ENCODE measurements around the gene KDM4C.

Gene KDM4C

DNA sequence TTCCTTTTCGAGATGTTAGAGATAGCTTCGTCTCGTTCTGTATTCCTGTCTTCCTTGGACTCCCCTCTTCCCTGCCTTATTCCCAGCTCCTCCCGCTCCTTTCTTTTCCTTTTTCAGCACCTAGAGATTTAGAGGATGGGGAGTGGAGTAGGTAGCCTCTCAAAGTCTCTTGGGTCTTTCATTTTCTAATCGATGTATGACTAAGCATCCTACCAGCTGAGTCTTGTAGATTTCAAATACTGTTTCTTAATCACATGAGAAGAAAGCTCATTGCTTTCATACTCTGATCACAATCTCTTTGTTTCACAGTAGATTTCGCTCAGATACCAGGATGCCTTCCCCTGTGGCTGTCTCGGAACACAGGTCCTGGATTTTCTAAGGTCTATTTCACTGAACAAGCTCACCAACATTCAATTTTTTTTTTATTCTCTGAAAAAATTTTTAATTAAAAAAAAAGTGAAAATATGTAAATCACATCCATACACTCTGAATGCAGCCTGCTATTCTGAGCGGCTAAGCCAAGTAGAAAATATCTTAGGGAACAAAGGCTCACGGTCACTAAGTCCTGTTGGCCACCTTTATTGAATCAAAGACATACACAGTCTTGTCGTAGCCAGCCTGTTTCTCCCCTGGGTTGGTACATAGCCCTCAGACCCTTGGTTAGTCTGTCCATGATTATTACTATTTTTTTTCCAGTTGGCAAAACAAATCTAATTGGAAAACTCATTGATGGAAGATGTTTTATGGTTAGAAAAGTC lies 413.8 kb downstream of the KDM4C start:
- POLR2A ChIA-PET (ENCODE audit: low non-redundant PET) = no interaction called here

DNA sequence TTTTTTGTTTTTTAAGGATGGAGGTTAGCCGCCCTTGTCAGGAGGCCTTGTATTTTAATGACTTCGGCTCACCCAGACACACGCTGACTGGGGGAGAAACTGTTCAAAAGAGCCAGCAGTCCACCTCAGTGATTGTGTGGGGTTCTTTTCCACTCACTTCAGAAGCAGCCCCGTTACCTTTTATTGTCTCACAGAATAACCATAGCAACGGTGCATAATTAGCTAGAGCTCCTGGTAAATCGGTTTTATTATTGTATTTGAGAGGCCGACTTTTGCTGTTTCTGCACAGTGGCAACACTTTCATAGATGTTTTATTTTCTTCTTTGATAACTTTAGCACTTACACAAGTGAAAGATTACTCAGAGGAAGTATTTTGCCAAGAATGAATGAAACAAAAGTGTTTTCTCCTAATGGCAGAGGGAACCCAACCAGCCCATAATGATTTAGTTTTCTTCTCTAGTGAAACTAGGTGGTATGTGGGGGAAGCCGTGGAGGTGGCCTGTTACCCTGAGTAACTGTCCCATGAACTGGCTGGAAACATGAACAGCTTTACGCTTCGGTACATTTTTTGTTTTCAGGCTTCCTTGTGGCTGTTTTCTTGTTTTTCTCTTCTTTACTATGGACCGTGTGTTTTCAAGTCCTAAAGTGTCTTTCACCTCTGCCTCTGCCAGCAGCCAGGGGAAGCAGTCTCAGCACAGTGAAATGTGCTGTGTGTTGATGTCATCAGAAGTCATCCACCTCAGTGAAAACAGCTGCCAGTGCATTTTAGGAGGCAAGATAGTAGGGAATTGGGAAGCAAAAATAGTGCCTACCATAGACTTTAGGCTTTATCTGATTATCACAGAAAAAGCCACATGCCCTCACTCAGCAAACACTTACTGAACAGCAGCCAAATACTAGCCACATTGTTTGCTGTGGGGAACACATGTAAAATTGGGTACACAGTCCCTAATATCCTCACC lies 414.7 kb downstream of the KDM4C start:
- ChIA-PET POLR2A (ENCODE audit: low non-redundant PET) (no interaction called here), CTCF (no interaction called here)
- DNase-seq (ENCODE audit: low spot score) = no peak
- no peak overlapping the region for H3K27ac ChIP-seq
- TF ChIP-seq, protein P1, sequence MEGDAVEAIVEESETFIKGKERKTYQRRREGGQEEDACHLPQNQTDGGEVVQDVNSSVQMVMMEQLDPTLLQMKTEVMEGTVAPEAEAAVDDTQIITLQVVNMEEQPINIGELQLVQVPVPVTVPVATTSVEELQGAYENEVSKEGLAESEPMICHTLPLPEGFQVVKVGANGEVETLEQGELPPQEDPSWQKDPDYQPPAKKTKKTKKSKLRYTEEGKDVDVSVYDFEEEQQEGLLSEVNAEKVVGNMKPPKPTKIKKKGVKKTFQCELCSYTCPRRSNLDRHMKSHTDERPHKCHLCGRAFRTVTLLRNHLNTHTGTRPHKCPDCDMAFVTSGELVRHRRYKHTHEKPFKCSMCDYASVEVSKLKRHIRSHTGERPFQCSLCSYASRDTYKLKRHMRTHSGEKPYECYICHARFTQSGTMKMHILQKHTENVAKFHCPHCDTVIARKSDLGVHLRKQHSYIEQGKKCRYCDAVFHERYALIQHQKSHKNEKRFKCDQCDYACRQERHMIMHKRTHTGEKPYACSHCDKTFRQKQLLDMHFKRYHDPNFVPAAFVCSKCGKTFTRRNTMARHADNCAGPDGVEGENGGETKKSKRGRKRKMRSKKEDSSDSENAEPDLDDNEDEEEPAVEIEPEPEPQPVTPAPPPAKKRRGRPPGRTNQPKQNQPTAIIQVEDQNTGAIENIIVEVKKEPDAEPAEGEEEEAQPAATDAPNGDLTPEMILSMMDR (conservative IDR thresholded peaks at IDR 0.05; ENCODE audit: low read depth) = no peak

More for the DNA sequence above, 413.8 kb downstream of the KDM4C start:
- no peak overlapping the region for H3K27ac ChIP-seq
- no peak for DNase-seq (ENCODE audit: low spot score)
- CTCF ChIA-PET = no interaction called here
- TF ChIP-seq, protein P1 (conservative IDR thresholded peaks at IDR 0.05; ENCODE audit: low read depth) = no peak

DNA sequence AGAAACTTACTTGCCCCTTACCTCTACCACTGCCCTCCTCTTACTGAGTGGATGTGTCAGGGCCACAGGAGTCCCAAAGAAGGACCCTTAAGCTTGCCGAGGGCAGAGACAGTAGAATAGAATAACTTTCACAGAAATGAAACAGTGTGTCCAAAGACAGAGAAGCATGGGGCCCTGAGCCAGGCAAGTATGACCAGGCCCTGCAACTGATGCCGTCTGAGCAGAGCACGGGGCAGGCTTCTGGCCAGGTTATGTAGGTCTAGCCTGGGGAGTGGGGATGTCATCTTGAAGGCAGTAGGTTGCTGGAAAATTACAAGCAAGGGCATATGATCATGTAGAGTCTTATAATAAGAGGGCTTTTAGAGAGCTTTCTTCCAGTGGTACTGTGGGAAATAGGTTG lies 415.4 kb downstream of the KDM4C start:
- POLR2A ChIA-PET (ENCODE audit: low non-redundant PET) = no interaction called here
- TF ChIP-seq, protein P1 (conservative IDR thresholded peaks at IDR 0.05; ENCODE audit: low read depth) = no peak
- H3K27ac ChIP-seq = no peak overlapping the region
- no peak for DNase-seq (ENCODE audit: low spot score)
- CTCF ChIA-PET = no interaction called here

DNA sequence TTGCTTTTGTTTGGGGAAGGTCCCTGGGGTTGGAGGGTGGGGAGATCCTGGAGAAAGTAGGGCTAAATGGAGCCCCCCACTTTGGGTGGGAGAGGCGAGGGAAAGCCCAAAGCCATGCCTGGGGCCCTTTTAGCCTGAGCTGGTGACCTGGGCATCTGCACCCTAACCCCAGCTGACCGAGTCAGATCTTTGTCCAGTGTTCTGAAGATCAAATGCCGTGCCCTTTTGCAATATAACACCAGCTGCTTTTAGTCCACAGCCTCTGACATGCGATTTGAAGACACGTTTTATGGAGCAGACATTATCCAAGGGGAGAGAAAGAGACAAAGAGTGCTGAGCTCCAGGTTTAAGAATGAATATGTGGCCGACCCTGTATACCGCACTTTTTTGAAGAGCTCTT lies 416.5 kb downstream of the KDM4C start:
- ChIA-PET POLR2A (ENCODE audit: low non-redundant PET) (no interaction called here), CTCF (no interaction called here)
- TF ChIP-seq, protein P1 (conservative IDR thresholded peaks at IDR 0.05; ENCODE audit: low read depth) = no peak
- H3K27ac ChIP-seq = no peak overlapping the region
- DNase-seq (ENCODE audit: low spot score) = no peak

DNA sequence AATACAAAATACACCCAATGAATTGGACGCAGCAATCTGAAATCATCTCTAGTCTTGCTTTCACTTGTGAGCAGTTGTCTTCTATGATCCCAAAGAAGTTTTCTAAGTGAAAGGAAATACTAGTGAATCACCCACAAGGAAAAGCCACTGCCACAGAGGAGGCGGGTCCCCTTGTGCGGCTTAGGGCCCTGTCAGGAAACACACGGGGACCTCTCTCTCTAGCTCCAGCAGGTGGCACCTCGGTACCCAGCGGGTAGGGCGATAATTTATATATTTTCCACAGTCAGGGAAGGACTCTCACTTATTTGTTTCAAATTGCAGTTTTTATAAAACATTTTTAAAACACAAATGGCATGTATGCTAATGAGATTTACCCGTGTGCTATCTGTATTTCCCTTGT lies 417.1 kb downstream of the KDM4C start:
- TF ChIP-seq, protein P1 (conservative IDR thresholded peaks at IDR 0.05; ENCODE audit: low read depth) = no peak
- ChIA-PET POLR2A (ENCODE audit: low non-redundant PET) (no interaction called here), CTCF (no interaction called here)
- no peak for DNase-seq (ENCODE audit: low spot score)
- no peak overlapping the region for H3K27ac ChIP-seq

DNA sequence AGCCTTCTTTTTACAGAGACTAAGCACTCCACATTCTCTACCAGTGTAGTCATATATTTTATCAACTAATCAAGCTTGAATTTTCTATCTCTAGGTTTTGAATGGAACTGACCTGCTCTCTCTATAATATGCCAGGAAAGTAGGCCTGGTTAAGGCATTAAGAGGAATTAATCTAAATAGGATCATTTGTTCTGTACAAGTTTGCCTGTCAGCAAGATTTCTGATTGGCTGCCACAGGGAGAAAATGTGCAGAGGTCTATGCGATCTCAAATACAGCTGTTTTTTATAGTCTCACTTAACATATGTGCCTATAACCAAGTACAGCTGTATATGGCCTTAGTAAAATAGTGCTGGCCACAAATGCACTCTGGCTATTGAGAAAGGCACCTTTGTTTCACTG lies 418.8 kb downstream of the KDM4C start:
- TF ChIP-seq, protein P1 (conservative IDR thresholded peaks at IDR 0.05; ENCODE audit: low read depth) = no peak
- no peak for DNase-seq (ENCODE audit: low spot score)
- POLR2A ChIA-PET (ENCODE audit: low non-redundant PET) = no interaction called here
- CTCF ChIA-PET = interaction anchor here (0.7 kb wide), 1 partner anchor 9 kb away, joined by 3 read pairs; no protein-coding TSS in a partner anchor
- no peak overlapping the region for H3K27ac ChIP-seq
